C4-2B (cell line): Measurements from ENCODE around the gene GPC5.

Experiments
- ZFX ChIP-seq: fragments of 450-650 bp; IDR thresholded peaks from 2 replicates; pipeline ENCODE4 v1.6.1; 2017
- TF ChIP-seq, protein P1 (sequence below): fragments of 450-650 bp; conservative IDR thresholded peaks from 2 replicates; pipeline ENCODE4 v1.5.1; 2017; ENCODE audit warnings: mild to moderate bottlenecking

DNA sequence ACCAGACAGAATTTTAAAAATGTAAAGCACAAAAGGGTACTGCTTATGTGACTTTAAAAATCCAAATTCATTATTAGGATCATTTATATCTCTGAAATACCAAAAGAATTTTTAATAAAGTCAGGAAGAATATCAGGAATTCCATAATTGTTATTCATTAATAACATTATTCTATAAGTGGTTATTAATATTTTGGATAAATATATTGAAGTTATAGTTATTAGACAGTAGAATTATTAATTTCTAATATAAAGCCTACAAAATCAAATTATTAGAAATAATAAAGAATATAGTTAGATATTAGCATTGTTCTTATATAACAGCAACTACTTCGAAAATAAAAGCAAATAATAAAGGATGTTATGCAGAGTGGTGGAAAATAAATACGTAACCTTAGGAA, 105.8 kb downstream of the GPC5 start:
- TF ChIP-seq, protein P1, sequence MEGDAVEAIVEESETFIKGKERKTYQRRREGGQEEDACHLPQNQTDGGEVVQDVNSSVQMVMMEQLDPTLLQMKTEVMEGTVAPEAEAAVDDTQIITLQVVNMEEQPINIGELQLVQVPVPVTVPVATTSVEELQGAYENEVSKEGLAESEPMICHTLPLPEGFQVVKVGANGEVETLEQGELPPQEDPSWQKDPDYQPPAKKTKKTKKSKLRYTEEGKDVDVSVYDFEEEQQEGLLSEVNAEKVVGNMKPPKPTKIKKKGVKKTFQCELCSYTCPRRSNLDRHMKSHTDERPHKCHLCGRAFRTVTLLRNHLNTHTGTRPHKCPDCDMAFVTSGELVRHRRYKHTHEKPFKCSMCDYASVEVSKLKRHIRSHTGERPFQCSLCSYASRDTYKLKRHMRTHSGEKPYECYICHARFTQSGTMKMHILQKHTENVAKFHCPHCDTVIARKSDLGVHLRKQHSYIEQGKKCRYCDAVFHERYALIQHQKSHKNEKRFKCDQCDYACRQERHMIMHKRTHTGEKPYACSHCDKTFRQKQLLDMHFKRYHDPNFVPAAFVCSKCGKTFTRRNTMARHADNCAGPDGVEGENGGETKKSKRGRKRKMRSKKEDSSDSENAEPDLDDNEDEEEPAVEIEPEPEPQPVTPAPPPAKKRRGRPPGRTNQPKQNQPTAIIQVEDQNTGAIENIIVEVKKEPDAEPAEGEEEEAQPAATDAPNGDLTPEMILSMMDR: no peak
- no peak for TF ChIP-seq ZFX
